HG02588 (cell line): ENCODE results near the gene IPCEF1.
"Not testable (repeated sequence)": the region's sequence is repeated elsewhere in the genome, so short reads cannot be mapped to it uniquely, and the experiment has no call there.

Experiments used
- ATAC-seq: cut with Tn5 transposase; IDR thresholded peaks from one replicate; pipeline ENCODE4 v1.9.1; 2021; ENCODE audit warnings: mild to moderate bottlenecking, moderate library complexity; ENCODE audit not compliant: unreplicated experiment

IPCEF1 gene

GRCh38 chr6:154249499-154250298 is 106.9 kb downstream of the IPCEF1 start:
- ATAC-seq, result peak; percentile 63

DNA sequence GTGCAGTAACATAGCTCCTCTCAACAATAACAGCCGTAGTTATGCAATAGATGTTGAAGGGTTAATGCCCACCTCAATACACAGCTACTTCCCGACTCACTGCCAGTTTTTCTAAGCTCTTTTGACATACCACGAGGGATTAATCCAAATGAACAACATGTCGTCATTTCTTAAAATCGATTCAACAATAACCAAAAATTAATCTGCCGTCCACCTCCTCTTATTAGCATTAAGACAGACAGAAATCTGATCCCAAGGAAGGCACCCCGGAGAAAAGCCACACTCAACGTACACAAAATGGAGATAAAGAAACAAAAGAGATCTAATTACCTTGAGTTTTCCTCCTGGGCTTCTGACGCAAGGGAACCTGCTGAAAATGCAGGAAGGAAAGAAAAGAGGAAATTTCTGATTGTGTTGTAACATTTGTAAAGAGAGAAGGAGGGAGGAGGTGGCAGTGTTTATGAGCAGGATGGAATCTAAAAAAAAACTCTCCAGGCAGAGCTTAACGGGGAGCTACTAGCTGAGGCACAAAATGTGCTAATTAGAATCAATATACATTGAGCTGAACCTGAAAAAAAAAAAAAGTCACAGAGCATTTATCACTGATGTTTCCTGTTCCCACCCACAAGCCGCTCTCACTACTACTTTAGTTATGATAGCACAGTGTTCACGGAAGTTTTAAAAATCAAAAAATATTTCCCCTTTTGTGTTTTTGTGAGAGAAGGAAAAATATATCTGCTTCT is 109.3 kb downstream of the IPCEF1 start:
- ATAC-seq, result peak; percentile 32

DNA sequence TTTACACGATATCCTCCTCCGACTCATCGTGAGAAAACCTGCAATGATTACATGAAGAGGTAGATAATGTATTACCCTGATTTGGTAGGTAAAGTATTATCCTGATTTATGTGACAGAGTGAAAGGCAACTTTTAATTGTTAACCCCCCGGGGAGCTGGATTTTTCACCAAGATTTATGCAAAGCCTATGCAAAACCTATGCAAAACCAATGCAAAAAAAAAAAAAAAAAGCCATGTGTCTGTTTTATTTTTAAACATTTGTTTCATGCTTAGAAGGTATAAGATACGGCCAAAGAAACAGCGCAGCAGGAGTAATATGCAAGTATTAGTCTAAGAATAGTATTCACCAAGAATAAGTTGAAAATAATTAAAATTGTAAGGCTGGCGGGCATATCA is 109.9 kb downstream of the IPCEF1 start:
- ATAC-seq, result no peak

GRCh38 chr6:154245506-154245905 is 111.1 kb downstream of the IPCEF1 start:
- ATAC-seq, result no peak

- no peak for ATAC-seq
Measured at GRCh38 chr6:154243793-154244750, 112.5 kb downstream of the IPCEF1 start.

DNA sequence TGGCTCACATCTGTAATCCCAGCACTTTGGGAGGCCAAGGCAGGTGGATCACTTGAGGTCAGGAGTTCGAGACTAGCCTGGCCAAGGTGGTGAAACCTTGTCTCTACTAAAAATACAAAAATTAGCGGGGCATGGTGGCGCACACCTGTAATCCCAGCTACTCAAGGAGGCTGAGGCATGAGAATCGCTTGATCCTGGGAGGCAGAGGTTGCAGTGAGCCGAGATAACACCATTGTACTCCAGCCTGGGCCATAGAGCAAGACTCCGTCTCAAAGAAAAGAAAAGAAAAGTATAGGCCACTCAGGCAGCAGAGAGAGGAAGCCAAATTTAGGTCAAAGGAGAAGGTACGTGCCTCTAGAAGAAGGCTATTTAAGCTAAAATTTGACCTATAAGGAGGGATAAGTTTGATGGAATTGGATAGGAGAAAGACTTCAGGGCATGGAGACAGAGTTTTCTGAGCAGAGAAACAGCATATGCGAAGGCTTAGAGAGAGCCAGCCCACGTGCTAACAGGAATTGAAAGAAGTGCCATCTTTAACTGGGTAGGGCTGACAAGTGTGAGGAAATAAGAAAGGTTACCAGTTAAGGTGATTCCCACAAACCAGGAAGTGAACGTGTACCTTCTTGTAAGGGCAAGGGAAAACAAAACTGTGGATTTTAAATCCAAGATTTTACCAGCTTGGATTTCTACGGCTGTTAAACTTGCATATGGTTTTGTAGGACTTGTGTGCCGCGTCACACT is 113.8 kb downstream of the IPCEF1 start:
- no peak for ATAC-seq

DNA sequence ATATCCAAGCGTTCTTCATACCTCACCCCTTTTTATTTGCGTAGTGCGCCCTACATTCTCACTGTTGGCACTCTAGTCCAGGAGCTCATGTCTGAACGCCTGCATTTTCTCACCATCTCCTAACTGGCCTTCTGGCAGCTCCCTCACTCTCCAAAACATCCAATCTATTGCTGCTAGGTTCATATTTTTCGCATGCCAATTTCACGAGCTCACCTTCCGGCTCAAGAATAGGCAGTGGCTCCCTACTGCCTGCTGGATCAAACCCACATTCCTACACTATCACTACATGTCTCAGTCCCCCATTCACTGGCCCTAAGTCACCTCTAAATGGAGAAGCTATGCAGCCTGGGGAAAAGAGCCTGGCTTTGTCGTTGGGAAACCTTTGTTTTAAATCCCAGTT is 115.0 kb downstream of the IPCEF1 start:
- no peak for ATAC-seq

DNA sequence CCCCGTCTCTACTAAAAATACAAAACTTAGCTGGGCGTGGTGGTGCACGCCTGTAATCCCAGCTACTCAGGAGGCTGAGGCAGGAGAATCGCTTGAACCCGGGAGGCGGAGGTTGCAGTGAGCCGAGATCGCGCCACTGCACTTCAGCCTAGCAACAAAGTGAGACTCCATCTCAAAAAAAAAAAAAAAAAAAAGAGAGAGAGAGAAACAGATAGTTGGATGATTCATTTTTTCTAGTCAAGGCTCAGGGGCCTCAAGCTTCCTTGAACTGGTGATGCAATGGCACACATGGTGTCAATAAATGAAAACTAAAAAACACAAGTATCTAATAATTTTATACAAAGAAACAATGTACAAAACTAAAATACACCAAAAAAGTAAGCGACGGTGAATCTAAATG is 115.5 kb downstream of the IPCEF1 start:
- not testable (repeated sequence) for ATAC-seq

DNA sequence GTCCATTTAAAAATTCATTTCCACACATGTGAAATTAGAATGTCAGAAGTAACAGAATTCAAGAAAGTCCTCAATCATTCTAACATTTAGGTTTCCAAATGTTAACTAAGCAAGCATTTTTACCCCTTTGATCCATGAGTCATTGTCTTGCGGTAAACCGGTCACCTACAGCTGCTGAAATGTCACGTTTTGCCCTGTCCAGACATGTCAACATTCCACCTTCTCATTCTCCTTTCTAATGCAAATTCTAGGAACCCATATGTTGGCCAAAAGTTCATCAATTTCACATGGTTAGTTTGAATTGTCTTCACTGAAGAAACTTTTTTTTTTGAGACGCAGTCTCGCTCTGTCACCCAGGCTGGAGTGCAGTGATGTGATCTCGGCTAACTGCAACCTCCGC is 117.2 kb downstream of the IPCEF1 start:
- no peak for ATAC-seq

DNA sequence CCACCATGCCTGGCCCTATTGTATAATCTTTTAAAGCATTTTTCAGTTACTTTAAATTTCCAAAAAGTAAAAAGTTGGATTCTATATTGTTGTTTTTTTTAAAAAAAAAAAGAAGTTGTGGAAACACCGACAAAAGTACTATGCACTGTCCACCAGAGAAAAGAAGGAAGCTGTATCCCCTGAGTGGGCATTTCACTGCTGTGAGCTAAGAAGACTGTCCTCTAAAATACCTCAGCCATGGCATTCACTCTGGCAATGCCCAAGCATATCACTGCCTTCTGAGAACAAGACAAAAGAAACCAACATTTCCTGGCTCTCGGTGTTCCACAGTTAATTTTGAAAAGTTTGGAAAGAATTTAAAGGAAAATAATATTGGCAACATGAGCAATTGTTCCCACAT is 117.8 kb downstream of the IPCEF1 start:
- ATAC-seq, result no peak

- ATAC-seq, result no peak
Measured at GRCh38 chr6:154236646-154237301, 119.8 kb downstream of the IPCEF1 start.

DNA sequence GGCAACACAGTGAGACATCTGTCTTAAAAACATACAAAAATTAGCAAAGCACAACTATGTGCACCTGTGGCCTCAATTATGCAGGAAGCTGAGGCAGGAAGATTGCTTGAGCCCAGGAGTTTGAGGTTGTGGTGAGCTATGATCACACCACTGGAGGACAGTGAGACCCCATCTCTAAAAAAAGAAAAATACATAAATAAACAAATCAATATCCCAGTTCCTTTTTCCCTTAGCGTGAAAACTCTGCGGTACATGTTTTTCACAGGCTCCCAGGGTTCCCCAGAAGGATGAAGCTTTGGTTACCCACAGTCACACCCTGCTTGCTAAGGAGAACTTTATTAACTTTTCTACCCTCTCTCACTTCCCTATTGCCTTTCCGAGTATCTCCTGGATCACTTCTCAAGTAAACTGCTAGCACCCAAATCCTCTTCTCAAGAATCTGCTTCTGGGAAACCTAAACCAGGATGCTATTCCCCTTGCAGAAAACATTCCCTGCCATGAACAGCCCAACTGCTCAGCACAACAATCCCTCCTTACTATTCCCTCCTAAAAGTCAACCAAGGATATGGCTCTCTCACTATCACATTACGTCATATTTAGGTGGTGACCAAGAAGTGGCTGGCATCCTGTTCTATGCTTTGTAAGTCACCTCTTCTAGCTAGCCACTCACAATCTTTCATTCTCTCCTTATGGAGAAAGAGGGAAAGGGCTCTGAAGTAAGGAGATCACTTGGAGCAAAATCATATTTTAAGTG is 122.4 kb downstream of the IPCEF1 start:
- peak; percentile 53 for ATAC-seq

DNA sequence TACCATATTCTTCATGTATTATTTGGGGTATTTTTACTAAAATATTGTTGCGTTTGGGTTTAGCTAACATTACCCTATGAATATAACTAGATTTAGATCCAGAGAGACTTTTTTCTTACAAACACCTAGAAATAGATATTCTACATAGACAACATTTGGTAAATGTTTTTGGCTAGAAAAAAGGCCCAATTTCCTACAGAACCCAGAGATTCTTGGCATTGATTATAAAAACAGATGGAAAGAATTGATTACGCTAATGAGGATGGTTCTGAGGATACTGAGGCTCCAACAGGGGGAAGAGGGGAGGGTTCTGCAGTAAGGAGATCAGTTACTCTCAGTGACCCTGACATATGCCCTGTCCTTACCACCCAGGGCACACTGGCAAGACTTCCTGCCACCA is 123.2 kb downstream of the IPCEF1 start:
- ATAC-seq, result no peak

DNA sequence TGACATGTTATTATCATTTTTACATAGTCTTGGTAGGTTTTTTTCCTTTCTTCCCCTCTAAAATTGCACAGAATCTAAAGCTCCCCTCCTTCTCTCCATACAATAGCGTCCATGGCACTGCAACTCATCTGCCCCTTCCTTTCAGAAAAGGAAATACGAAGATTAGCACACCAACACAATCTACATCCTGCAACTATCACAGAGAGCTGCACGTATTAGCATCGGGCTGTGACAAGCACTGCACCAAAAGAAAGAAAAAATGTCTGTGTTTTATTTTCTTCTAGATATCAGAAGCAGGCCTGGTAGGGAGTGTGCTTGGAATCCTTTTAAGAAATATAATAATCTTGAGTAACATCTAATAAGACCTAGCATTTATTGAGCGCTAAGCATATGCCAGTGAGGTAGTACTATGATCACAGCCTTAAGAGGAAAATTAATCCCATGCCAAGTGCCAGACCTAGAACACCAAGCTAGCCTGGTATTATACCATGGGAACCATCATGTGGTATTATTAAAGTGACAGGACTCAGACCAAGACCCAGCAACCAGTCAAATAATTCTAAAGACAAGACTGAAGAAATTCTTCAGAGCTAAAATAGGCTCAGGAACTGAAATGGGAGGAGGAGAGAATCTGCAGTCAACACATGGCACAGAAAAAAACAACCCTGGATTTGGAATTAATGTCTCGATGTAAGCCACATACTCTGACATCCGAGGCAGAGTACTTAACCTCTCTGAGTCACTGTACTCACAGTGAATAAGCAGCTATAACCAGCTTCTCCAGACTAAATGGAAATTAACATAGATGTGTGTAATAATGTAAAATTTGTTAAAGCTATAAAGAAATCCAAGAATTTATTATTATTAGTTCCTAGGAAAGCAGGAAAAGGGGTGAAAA is 124.3 kb downstream of the IPCEF1 start:
- no peak for ATAC-seq

- no peak for ATAC-seq
Measured at GRCh38 chr6:154230910-154231595, 125.5 kb downstream of the IPCEF1 start.

- ATAC-seq, result no peak
Measured at GRCh38 chr6:154230393-154230792, 126.2 kb downstream of the IPCEF1 start.

- ATAC-seq, result peak; percentile 68
Measured at GRCh38 chr6:154229786-154230185, 126.8 kb downstream of the IPCEF1 start.

GRCh38 chr6:154228521-154228905 is 128.1 kb downstream of the IPCEF1 start:
- ATAC-seq, result no peak
